ENCODE data around the gene PRRC1. TPM values are rescaled to one million over a fixed set of nuclear protein-coding genes. Genes with fewer than 3 reads are reported as not detected.

Gene PRRC1
- total RNA-seq, 1 donor from 2014 or later = 39.5 TPM

DNA sequence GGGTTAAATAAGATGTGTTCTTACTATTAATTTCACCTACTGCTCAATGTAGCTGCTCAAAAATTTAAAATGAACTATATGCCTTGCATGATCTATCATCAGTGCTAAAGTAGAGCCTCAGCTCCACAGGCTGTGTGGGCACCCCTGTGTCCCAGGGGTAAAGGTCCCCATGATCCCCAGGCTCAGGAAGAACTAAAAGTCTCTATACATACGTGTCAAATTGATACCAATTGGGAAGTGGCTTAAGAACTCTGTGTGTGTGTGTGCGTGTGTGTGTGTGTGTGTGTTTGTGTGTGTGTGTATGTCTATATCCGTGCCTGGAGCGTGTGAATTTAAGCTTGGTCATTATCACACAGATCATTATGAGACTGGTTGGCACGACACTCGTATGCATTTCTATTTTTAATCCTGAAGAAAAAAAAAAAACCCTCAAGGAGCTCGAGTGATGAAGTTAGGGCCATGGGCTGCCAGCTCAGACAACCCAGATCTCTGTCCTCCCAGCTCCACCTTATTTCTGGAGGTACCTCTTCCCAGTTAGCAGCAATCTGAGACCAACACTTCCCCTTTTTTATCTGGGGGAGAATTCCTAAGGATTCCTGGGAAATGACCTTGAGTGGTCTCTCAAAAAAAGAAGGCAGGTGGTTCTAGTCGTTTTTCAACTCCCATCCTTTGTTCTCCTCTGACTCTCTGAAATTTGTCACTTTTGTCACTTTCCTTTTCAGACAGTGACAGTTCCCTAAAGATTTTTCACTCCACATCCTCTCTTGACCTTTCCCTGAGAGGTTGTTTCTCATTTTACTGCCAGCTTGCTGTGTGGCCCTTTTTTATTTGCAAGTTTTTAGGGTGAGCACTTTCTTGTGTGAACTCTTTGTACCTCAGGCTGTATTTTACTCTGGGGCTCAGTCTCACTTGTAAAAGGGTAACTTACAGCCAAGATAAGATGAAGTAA lies 85.7 kb downstream of the PRRC1 start:
- H3K27ac ChIP-seq = no peak overlapping the region
- H3K27me3 ChIP-seq = no peaks in the 10 kb centered on the region
- TF ChIP-seq, protein P1, sequence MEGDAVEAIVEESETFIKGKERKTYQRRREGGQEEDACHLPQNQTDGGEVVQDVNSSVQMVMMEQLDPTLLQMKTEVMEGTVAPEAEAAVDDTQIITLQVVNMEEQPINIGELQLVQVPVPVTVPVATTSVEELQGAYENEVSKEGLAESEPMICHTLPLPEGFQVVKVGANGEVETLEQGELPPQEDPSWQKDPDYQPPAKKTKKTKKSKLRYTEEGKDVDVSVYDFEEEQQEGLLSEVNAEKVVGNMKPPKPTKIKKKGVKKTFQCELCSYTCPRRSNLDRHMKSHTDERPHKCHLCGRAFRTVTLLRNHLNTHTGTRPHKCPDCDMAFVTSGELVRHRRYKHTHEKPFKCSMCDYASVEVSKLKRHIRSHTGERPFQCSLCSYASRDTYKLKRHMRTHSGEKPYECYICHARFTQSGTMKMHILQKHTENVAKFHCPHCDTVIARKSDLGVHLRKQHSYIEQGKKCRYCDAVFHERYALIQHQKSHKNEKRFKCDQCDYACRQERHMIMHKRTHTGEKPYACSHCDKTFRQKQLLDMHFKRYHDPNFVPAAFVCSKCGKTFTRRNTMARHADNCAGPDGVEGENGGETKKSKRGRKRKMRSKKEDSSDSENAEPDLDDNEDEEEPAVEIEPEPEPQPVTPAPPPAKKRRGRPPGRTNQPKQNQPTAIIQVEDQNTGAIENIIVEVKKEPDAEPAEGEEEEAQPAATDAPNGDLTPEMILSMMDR (IDR thresholded peaks at IDR 0.05) = no peak
- H3K4me1 ChIP-seq = no peaks in the 10 kb centered on the region
- no peaks in the 10 kb centered on the region for H3K9me3 ChIP-seq
- H3K36me3 ChIP-seq = no peaks in the 10 kb centered on the region
- intact Hi-C loops (cut with DNase I) = no loop called here
- no peak overlapping the region for H3K4me3 ChIP-seq
- DNase-seq (ENCODE audit: low spot score in 2 of 2) = no peak

Other genes starting within 250 kb of the PRRC1 start
- gene MEGF10, start 226.8 kb upstream of the PRRC1 start, total RNA-seq = 0.11 TPM
- gene CTXN3, start 131.4 kb downstream of the PRRC1 start, total RNA-seq = not detected
- not detected for gene CCDC192, start 185.8 kb downstream of the PRRC1 start, total RNA-seq